IPS-18c (cell line): ENCODE results near the gene ARHGAP9.
"Not testable (repeated sequence)": the region's sequence is repeated elsewhere in the genome, so short reads cannot be mapped to it uniquely, and the experiment has no call there.

Source experiments
- H3K4me3 ChIP-seq: 2 replicates; pipeline ENCODE4 v1.7.0; 2013; ENCODE audit warnings: low read depth, mild to moderate bottlenecking, low read length, moderate library complexity; ENCODE audit not compliant: insufficient read depth
- H3K9me3 ChIP-seq: one replicate; pipeline ENCODE4 v1.6.1; 2013; ENCODE audit warnings: mild to moderate bottlenecking, low read length, moderate library complexity; ENCODE audit not compliant: control insufficient read depth, insufficient read depth

The ARHGAP9 gene

DNA sequence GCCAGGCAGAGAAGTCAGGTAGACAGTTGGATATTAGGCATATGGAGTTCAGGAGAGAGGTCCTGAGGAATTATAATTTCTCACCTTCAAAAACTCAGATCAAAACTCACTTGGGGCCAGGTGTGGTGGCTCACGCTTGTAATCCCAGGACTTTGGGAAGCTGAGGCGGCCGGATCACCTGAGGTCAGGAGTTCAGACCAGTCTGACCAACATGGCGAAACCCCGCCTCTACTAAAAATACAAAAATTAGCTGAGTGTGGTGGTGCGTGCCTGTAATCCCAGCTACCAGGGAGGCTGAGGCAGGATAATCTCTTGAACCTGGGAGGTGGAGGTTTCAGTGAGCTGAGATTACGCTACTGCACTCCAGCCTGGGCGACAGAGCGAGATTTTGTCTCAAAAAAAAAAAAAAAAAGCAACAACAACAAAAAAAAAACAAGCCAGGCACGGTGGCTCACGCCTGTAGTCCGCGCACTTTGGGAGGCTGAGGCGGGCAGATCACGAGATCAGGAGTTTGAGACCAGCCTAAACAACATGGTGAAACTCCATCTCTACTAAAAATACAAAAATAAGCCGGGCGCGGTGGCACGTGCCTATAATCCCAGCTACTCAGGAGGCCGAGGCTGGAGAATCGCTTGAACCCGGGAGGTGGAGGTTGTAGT, 22.8 kb upstream of the ARHGAP9 start:
- not testable (repeated sequence) for H3K9me3 ChIP-seq, H3K4me3 ChIP-seq

DNA sequence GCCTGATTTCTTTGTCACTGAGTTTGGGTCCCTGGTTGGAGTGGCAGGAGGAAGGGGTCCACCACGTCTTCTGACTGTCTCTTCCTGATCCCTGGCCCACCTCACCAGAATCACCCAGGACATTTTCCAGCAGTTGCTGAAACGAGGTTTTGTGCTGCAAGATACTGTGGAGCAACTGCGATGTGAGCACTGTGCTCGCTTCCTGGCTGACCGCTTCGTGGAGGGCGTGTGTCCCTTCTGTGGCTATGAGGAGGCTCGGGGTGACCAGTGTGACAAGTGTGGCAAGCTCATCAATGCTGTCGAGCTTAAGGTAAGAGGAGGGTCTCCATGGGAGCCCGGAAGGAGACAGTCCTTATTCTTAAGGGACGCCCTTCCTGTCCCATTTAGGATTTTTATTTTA, 20.5 kb upstream of the ARHGAP9 start:
- H3K4me3 ChIP-seq: no peak overlapping the region
- H3K9me3 ChIP-seq: peaks cover 4% of the 10 kb centered on the region

DNA sequence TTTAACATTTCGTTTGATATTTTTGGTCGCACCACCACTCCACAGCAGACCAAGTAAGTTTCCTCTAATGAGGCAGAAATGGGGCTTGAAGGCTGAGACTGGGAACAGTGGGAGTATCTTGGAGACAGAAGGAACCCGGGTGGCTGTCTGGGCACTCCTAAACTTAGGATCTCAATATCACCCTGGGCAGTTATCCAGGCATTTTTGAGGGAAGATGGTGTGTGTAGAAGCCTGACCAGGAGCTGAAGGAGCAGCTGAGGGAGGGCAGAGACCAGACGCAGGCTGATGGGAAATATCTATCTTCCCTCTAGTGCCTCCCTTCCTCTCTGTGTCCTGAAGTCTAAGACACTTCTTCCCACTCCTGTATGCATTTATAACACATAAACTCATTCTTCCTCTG, 18.9 kb upstream of the ARHGAP9 start:
- Histone ChIP-seq H3K9me3 (peaks cover 4% of the 10 kb centered on the region), H3K4me3 (no peak overlapping the region)

DNA sequence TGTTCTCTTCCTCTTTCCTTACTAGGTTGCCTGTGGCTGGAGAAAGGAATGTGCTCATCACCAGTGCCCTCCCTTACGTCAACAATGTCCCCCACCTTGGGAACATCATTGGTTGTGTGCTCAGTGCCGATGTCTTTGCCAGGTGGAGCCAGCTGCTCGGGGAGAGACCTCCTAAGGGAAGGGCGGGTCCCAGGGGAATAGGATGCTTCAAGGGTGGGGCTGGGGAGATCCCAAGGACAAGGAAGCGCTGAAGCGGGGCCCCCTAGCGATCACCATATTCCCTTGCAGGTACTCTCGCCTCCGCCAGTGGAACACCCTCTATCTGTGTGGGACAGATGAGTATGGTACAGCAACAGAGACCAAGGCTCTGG, 18.5 kb upstream of the ARHGAP9 start:
- no peak overlapping the region for H3K4me3 ChIP-seq
- H3K9me3 ChIP-seq: peaks cover 4% of the 10 kb centered on the region

DNA sequence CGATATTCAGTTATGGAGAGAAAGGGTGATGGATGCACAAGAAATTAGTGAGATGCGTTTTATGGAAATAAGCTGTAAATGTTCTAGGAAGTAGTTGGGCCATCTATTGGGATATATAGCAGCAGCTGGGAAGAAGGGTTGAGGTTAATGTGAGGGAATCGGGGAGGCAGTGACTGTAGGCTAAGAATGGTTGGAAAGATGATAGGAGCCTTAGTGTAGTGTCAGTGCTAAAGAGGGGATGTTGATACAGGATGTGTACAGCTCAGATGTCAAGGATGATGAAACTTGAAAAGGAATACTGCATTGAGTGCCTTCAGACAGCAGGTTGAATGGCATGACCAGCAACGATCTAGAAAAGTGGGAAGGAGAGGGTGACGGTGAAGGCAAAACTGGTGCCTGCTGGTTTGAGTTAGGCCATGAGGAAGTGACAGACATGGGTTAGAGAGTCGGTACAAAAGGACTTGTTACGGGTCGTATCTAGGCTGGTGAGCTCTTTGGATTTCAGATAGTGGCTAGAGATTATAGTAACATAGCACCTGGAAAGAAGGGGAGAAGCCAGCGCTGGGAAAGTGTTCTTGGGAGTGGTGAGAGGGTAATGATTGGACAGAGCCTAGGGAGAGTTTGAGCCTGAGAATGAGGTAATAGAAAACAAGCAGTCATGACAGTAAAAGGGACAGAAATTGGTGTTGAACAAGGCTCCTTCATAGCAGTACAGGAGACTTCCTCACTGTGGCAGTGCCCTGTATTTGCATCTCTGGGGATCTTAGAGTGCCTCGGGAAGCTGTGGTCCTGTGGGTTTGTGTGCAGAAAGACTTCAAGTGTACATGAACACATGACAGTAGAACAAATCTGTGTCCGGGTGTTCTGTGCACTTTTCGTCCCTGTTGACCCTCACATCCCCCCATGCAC, 17.8 kb upstream of the ARHGAP9 start:
- Histone ChIP-seq H3K4me3 (no peak overlapping the region), H3K9me3 (peaks cover 6% of the 10 kb centered on the region)

DNA sequence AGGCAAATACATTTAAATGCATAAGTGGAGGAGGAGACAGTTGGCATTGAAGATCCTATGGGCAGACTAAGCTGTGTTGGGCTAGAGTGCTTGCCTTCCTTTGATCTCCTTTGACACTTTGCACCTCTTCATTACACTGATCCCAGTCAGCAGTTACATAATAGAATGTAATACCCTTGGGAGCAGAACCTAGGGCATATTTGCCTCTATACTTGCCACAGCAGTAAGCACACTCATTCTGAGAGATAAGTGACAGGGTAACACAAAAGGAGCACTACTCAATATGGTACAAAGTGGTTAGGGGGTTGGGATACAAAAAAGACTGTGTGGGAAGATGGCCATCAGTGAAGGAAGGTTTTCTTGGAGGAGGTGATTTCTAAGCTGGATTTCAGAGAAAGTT, 17.2 kb upstream of the ARHGAP9 start:
- H3K9me3 ChIP-seq: peaks cover 6% of the 10 kb centered on the region
- H3K4me3 ChIP-seq: no peak overlapping the region

DNA sequence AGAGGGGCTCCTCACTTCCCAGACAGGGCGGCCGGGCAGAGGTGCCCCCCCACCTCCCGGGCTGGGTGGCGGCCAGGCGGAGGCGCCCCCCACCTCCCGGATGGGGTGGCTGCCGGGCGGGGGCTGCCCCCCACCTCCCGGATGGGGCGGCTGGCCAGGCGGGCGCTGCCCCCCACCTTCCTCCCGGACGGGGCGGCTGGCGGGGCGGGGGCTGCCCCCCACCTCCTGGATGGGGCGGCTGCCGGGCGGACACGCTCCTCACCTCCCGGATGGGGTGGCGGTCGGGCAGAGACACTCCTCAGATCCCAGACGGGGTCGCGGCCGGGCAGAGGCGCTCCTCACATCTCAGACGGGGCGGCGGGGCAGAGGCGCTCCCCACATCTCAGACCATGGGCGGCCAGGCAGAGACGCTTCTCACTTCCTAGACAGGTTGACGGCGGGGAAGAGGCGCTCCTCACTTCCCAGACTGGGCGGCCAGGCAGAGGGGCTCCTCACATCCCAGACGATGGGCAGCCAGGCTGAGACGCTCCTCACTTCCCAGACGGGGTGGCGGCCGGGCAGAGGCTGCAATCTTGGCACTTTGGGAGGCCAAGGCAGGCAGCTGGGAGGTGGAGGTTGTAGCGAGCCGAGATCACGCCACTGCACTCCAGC, 15.5 kb upstream of the ARHGAP9 start:
- H3K9me3 ChIP-seq, H3K4me3 ChIP-seq: not testable (repeated sequence)

DNA sequence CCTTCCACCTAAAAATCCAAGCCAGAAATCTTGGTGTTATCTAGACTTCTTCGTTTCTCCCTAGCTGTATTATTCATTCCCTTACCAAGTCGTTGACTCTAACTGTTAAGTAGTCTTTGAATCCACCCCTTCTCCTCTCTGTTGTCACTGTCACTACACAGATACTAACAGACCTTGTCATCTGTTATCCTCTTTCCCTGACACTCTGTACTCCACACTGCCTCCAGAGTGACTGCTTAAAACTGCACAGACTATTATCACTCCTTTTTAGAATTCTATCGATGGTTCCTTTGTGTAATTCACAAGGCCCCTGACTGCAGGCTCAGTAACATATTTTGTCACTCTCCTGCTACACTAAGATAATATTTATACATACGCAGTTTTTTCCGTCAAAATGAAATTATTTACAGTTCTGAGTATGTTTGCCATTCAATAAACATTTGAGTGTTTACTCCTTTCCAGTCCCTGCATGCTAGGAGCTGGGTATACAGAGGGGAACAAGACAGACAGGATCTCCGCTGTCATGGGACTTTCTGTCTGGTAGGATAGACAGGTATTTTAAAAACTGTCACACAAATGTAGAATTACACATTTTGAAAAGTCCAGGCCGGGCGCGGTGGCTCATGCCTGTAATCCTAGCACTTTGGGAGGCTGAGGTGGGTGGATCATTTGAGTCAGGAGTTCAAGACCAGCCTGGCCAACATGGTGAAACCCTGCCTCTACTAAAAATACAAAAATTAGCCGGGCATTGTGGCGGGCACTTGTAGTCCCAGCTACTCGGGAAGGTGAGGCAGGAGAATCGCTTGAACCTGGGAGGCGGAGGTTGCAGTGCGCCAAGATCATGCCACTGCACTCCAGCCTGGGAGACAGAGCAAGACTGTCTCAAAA, 12.0 kb upstream of the ARHGAP9 start:
- H3K9me3 ChIP-seq: peaks cover 2% of the 10 kb centered on the region
- H3K4me3 ChIP-seq: no peak overlapping the region

DNA sequence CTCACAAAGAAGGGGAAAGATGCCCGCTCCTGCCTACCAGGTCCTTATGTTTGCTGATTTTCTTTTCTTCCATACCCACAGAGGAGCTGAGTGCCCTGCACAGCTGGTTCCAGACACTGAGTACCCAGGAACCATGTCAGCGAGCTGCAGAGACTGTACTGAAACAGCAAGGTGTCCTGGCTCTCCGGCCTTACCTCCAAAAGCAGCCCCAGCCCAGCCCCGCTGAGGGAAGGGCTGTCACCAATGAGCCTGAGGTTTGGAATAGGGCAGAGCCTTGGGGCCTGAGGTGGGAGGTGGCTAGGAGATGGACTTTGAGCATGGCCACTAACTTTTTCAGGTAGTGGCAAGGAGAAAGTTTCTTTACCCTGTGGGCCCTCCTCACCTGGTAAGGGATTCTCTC, 10.5 kb upstream of the ARHGAP9 start:
- H3K9me3 ChIP-seq: peaks cover 2% of the 10 kb centered on the region
- no peak overlapping the region for H3K4me3 ChIP-seq

DNA sequence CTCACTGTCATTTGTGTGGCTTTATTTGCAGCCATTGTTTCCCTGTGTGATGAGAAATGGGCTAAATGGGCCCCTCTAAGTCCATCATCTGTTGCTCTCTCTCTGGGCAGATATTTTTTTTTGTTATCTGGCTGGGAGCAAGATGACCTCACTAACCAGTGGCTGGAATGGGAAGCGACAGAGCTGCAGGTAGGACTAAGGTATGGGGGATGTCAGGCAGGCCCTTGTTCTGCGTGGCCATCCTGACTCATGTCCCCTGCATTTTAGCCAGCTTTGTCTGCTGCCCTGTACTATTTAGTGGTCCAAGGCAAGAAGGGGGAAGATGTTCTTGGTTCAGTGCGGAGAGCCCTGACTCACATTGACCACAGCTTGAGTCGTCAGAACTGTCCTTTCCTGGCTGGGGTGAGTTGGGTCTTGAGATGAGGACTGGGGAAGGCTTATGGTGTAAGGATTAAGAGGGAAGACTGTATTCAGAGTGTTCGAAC, 9.5 kb upstream of the ARHGAP9 start:
- Histone ChIP-seq H3K4me3 (peak overlapping the region; percentile 87), H3K9me3 (peaks cover 2% of the 10 kb centered on the region)

DNA sequence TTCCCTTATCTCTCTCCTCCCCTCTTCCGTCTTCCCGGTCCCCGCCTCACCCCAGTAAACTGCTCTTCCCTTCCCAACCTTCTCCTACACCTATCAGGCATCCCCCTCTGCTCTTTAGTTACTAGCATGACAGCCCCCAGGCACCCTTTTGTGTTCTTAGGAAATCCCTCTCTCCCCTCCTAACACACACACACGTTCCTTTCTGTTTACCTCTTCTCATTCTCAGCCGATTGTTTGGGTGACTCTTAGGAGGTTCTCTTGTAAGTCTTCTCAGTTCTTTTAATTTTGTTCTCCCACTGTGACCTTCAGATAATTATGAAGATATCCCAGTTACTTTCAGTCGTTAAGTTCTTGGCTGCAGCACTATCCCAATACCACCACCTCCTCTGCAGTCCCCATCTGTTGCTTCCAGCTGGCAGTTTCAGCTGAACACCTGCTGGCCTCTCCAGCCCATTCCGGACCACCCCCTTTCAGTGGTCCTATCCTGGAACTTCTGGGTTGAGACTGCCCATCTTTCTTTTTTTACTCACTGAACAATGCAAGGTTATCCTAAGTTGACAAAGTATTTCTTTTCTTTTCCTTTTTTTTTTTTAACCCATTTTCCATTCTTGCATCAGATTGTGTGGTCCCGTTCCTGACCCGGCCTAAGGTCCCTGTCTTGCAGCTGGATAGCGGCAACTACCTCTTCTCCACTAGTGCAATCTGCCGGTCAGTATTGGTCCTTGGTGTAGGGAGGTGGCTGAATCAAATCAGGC, 8.9 kb upstream of the ARHGAP9 start:
- peak overlapping the region; percentile 87 for H3K4me3 ChIP-seq
- peaks cover 2% of the 10 kb centered on the region for H3K9me3 ChIP-seq

DNA sequence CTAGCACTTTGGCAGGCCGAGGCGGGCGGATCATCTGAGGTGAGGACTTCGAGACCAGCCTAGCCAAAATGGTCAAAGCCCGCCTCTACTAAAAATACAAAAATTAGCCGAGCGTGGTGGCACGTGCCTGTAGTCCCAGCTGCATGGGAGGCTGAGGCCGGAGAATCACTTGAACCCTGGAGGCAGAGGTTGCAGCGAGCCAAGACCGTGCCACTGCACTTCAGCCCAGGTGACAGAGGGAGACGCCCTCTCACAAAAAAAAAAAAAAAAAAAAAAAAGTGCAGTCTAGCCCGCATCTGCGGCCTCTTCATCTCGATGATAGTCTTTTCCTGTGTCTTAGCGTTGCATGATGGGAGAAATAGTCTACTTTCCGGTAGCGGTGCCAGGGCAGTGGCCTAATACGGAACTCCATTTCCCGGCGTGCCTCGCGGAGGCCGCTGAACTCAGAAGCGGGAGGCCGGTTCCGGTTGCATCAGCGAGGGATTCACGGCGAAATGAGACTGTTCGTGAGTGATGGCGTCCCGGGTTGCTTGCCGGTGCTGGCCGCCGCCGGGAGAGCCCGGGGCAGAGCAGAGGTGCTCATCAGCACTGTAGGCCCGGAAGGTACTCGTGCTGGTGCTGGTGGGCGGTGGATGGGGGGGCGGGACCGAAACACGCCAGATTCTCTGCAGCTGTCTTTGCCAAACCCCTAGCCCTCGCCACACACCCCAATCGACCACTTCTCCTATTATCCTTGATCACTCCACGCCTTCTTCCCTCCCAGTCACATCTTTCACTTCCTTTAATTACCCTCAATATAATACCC, 8.1 kb upstream of the ARHGAP9 start, which contains the start of gene MARS1:
MARS1 (plus strand) TSS at position 472 of the 805 bp plus-strand sequence; CDS start at position 495, 23 bp downstream.
- H3K4me3 ChIP-seq: peak within 1 kb of the TSS; percentile 87

DNA sequence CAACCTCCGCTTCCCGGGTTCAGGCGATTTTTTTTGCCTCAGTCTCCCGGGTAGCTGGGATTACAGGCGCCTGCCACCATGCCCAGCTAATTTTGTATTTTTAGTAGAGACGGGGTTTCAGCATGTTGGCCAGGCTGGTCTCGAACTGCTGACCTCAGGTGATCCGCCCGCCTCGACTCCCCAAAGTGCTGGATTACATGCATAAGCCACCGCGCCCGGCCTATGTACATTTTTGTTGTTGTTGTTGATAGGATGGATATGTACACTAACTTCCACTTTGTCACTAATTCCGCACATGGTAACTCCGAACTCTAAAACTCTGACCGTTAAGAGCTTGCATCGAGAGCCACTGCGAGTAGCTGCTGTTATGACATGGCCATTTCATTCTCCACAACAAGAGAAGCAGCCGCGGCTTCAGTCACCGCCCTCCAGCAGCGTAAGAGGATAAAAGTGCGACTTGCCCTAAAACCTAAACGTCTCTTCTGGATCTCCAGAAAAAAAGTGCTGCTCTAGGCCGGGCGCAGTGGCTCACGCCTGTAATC, 7.5 kb upstream of the ARHGAP9 start:
- H3K9me3 ChIP-seq: no peaks in the 10 kb centered on the region
- H3K4me3 ChIP-seq: no peak overlapping the region

More for the DNA sequence above, 8.1 kb upstream of the ARHGAP9 start, which contains the start of gene MARS1:
- peaks cover 2% of the 10 kb centered on the region for H3K9me3 ChIP-seq

DNA sequence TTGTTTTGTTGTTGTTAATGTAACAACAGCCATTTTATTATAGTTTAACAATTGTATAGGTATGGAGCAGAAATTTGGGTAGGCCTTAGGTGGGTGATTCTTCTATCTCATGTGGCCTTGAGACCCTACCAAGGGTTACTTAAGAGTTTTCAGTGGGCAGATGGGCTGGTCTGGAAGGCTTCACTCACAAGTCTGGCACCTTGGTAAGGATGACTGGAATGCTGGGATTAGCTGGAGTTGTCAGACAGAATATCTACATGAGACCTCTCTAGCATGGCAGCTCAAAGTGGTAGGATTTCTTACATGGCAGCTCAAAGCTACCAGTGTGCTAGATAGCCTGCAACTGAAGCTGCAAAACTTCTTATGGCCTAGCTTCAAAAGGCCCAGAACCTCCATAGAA, 6.0 kb upstream of the ARHGAP9 start:
- Histone ChIP-seq H3K4me3 (no peak overlapping the region), H3K9me3 (no peaks in the 10 kb centered on the region)

DNA sequence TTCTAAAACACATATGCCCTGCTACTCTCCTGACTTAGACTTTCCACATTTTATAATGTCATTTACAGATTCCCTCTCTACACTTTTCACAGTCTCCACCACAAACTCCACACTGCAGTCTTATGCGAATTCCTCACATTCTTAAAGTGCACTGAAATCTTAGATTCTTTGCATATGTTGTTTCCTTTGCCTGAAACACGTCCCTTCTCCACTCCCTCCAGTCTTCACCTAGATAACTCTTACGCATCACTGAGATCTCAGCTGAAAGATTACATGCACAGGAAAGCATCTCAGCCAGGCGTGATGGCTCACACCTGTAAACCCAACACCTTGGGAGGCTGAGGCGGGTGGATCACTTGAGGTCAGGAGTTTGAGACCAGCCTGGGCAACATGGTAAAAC, 3.8 kb upstream of the ARHGAP9 start:
- H3K4me3 ChIP-seq: no peak overlapping the region
- H3K9me3 ChIP-seq: no peaks in the 10 kb centered on the region
